ENCODE data around the gene PCDHAC2. TPM values are rescaled to one million over a fixed set of nuclear protein-coding genes. Genes with fewer than 3 reads are reported as not detected.

Gene PCDHAC2
- polyA plus RNA-seq, 1 of the 3 experiments (the other 2 are of a cell fraction), result 0.39 TPM

DNA sequence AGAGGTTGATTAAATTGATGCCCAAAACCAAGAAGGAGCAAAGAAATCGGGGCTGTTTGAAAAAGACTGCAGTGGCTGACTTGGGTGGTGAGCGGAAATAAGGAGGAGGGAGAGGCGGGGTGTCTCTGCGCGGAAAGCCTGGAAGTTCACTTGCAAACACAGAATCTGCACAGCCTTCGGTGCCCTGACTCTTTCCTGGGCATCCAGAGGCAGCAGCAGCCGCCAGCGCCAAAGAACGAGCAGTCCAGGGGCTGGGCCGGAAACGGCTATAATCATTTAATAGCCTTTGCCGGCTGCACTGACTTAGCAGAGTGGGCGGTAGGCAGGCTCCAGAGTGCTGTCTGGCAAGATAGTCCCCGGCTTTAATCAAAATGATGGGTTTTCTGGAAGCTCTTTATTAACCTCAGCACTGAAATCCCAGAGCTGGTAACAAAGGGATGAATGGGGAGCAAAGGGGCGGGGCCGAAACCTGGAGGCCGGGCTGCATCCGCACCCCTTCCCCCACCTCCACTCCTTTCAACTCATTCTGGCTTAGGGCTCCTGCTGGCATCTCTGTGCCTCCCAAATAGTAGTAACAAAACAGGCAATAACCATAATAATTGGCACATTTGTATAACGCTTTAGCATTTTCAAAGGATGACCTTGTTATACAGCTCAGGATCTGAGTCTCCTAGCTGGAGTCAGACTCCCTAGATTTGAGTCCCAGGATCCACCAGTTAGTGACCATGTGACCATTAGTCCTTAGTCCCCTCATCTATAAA lies 35.7 kb downstream of the PCDHAC2 start:
- H3K27ac ChIP-seq (ENCODE audit: low read depth in 2 of 2, low read length in 1 of 2), result peak overlapping the region in 1 of 2 experiments; percentile 100; a peak in 3 of 4 replicates
- no peaks in the 10 kb centered on the region for H3K36me3 ChIP-seq (replicated peaks in 1 of 2; ENCODE audit: control insufficient read depth in 1 of 2, insufficient read depth in 2 of 2, low read length in 1 of 2)
- peak overlapping the region; percentile 47 to 59 for H3K4me3 ChIP-seq (ENCODE audit: low read depth in 2 of 2, low read length in 1 of 2)
- no peaks in the 10 kb centered on the region for H3K9me2 ChIP-seq
- no peaks in the 10 kb centered on the region for H3F3A ChIP-seq (replicated peaks; ENCODE audit: insufficient read depth)
- CTCF ChIA-PET, result interaction anchor here (0.6 to 5.0 kb wide), 10 partner anchors 20 to 161 kb away, joined by 3 to 40 read pairs (median 4); partner anchors contain the start of genes PCDHA8, PCDHAC1 and PCDHAC2
- no peaks in the 10 kb centered on the region for H3K9me3 ChIP-seq
- H3K9ac ChIP-seq, result 0 out of 2 replicates have a peak overlapping the region, but pooled peaks have one; percentile 17
- peak overlapping the region; percentile 73 for H2AFZ ChIP-seq (ENCODE audit: low read depth)
- POLR2A ChIA-PET, result interaction anchor here (1.0 to 4.4 kb wide), 9 partner anchors 10 to 160 kb away, joined by 3 to 31 read pairs (median 6); partner anchors contain the start of genes PCDHAC1 and PCDHAC2
- H3K4me1 ChIP-seq (ENCODE audit: control insufficient read depth in 1 of 2, insufficient read depth in 2 of 2, low read depth in 1 of 2, low read length in 1 of 2), result peaks cover 25 to 28% of the 10 kb centered on the region in 2 experiments; a peak in 3 of 4 replicates
- WGBS (ENCODE audit: low lambda C conversion rate), result 5% methylated on average over 11 of the region's 19 CpGs
- no peaks in the 10 kb centered on the region for H3K27me3 ChIP-seq (ENCODE audit: insufficient read depth)
- DNase-seq, result peak; percentile 77
- H3K4me2 ChIP-seq, result peak overlapping the region; percentile 76
- no peaks in the 10 kb centered on the region for H4K20me1 ChIP-seq (ENCODE audit: insufficient read depth)
- H3K79me2 ChIP-seq (ENCODE audit: insufficient read depth), result no peaks in the 10 kb centered on the region
- TF ChIP-seq, protein P1, sequence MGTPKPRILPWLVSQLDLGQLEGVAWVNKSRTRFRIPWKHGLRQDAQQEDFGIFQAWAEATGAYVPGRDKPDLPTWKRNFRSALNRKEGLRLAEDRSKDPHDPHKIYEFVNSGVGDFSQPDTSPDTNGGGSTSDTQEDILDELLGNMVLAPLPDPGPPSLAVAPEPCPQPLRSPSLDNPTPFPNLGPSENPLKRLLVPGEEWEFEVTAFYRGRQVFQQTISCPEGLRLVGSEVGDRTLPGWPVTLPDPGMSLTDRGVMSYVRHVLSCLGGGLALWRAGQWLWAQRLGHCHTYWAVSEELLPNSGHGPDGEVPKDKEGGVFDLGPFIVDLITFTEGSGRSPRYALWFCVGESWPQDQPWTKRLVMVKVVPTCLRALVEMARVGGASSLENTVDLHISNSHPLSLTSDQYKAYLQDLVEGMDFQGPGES (IDR thresholded peaks at IDR 0.05; ENCODE audit: low read depth, low read length), result no peak
- TF ChIP-seq MEF2A (IDR thresholded peaks at IDR 0.05; ENCODE audit: borderline replicate concordance, low read depth) (no peak), NRF1 (IDR thresholded peaks at IDR 0.05; ENCODE audit: low read depth, low read length) (no peak), JUND (IDR thresholded peaks at IDR 0.05) (no peak), CHD2 (IDR thresholded peaks at IDR 0.05; ENCODE audit: low read length, partially characterized antibody) (peak; percentile 31), SIN3A (IDR thresholded peaks at IDR 0.05; ENCODE audit: borderline replicate concordance, low read depth, low read length) (no peak), ELF1 (IDR thresholded peaks at IDR 0.05) (no peak), FOSL2 (IDR thresholded peaks at IDR 0.05; ENCODE audit: borderline replicate concordance, low read depth) (no peak), GABPA (IDR thresholded peaks at IDR 0.05; ENCODE audit: low read depth) (no peak), TEAD4 (IDR thresholded peaks at IDR 0.05; ENCODE audit: borderline replicate concordance, insufficient read depth) (no peak), POLR2AphosphoS5 (IDR thresholded peaks at IDR 0.05; ENCODE audit: low read depth, low read length) (no peak; the same call in 1 of the 2 replicates), NFIC (IDR thresholded peaks at IDR 0.05; ENCODE audit: borderline replicate concordance) (no peak)
- TF ChIP-seq, protein P2, sequence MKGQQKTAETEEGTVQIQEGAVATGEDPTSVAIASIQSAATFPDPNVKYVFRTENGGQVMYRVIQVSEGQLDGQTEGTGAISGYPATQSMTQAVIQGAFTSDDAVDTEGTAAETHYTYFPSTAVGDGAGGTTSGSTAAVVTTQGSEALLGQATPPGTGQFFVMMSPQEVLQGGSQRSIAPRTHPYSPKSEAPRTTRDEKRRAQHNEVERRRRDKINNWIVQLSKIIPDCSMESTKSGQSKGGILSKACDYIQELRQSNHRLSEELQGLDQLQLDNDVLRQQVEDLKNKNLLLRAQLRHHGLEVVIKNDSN (IDR thresholded peaks at IDR 0.05; ENCODE audit: borderline replicate concordance, low read depth), result no peak
- TF ChIP-seq, protein P3, sequence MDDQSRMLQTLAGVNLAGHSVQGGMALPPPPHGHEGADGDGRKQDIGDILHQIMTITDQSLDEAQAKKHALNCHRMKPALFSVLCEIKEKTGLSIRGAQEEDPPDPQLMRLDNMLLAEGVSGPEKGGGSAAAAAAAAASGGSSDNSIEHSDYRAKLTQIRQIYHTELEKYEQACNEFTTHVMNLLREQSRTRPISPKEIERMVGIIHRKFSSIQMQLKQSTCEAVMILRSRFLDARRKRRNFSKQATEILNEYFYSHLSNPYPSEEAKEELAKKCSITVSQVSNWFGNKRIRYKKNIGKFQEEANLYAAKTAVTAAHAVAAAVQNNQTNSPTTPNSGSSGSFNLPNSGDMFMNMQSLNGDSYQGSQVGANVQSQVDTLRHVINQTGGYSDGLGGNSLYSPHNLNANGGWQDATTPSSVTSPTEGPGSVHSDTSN (IDR thresholded peaks at IDR 0.05), result no peak
- TF ChIP-seq, protein P4, sequence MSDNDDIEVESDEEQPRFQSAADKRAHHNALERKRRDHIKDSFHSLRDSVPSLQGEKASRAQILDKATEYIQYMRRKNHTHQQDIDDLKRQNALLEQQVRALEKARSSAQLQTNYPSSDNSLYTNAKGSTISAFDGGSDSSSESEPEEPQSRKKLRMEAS (IDR thresholded peaks at IDR 0.05; ENCODE audit: low read depth), result no peak
- TF ChIP-seq, protein P5, sequence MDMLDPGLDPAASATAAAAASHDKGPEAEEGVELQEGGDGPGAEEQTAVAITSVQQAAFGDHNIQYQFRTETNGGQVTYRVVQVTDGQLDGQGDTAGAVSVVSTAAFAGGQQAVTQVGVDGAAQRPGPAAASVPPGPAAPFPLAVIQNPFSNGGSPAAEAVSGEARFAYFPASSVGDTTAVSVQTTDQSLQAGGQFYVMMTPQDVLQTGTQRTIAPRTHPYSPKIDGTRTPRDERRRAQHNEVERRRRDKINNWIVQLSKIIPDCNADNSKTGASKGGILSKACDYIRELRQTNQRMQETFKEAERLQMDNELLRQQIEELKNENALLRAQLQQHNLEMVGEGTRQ (IDR thresholded peaks at IDR 0.05; ENCODE audit: borderline replicate concordance, low read depth, low read length), result no peak
- TF ChIP-seq, protein P6, sequence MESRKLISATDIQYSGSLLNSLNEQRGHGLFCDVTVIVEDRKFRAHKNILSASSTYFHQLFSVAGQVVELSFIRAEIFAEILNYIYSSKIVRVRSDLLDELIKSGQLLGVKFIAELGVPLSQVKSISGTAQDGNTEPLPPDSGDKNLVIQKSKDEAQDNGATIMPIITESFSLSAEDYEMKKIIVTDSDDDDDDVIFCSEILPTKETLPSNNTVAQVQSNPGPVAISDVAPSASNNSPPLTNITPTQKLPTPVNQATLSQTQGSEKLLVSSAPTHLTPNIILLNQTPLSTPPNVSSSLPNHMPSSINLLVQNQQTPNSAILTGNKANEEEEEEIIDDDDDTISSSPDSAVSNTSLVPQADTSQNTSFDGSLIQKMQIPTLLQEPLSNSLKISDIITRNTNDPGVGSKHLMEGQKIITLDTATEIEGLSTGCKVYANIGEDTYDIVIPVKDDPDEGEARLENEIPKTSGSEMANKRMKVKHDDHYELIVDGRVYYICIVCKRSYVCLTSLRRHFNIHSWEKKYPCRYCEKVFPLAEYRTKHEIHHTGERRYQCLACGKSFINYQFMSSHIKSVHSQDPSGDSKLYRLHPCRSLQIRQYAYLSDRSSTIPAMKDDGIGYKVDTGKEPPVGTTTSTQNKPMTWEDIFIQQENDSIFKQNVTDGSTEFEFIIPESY (IDR thresholded peaks at IDR 0.05; ENCODE audit: borderline replicate concordance, low read depth), result no peak
- TF ChIP-seq, protein P7, sequence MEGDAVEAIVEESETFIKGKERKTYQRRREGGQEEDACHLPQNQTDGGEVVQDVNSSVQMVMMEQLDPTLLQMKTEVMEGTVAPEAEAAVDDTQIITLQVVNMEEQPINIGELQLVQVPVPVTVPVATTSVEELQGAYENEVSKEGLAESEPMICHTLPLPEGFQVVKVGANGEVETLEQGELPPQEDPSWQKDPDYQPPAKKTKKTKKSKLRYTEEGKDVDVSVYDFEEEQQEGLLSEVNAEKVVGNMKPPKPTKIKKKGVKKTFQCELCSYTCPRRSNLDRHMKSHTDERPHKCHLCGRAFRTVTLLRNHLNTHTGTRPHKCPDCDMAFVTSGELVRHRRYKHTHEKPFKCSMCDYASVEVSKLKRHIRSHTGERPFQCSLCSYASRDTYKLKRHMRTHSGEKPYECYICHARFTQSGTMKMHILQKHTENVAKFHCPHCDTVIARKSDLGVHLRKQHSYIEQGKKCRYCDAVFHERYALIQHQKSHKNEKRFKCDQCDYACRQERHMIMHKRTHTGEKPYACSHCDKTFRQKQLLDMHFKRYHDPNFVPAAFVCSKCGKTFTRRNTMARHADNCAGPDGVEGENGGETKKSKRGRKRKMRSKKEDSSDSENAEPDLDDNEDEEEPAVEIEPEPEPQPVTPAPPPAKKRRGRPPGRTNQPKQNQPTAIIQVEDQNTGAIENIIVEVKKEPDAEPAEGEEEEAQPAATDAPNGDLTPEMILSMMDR (IDR thresholded peaks at IDR 0.05), result no peak
- TF ChIP-seq, protein P8, sequence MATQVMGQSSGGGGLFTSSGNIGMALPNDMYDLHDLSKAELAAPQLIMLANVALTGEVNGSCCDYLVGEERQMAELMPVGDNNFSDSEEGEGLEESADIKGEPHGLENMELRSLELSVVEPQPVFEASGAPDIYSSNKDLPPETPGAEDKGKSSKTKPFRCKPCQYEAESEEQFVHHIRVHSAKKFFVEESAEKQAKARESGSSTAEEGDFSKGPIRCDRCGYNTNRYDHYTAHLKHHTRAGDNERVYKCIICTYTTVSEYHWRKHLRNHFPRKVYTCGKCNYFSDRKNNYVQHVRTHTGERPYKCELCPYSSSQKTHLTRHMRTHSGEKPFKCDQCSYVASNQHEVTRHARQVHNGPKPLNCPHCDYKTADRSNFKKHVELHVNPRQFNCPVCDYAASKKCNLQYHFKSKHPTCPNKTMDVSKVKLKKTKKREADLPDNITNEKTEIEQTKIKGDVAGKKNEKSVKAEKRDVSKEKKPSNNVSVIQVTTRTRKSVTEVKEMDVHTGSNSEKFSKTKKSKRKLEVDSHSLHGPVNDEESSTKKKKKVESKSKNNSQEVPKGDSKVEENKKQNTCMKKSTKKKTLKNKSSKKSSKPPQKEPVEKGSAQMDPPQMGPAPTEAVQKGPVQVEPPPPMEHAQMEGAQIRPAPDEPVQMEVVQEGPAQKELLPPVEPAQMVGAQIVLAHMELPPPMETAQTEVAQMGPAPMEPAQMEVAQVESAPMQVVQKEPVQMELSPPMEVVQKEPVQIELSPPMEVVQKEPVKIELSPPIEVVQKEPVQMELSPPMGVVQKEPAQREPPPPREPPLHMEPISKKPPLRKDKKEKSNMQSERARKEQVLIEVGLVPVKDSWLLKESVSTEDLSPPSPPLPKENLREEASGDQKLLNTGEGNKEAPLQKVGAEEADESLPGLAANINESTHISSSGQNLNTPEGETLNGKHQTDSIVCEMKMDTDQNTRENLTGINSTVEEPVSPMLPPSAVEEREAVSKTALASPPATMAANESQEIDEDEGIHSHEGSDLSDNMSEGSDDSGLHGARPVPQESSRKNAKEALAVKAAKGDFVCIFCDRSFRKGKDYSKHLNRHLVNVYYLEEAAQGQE (IDR thresholded peaks at IDR 0.05; ENCODE audit: low read depth, low read length), result no peak
